Stomach (tissue), 19 donors: ENCODE data around the gene PARG. TPM values are rescaled to one million over a fixed set of nuclear protein-coding genes. Genes with fewer than 3 reads are reported as not detected.
A peak's percentile ranks its signal among the peaks of the same experiment; 100 is the strongest.
"Not testable (repeated sequence)": the region's sequence is repeated elsewhere in the genome, so short reads cannot be mapped to it uniquely, and the experiment has no call there.

Experiments used
- DNase-seq, 2 donors: peaks; one replicate each; pipeline versions ENCODE4 v3.0.0 to v3.0.0-alpha.2; 2013 to 2019
- H3K27ac ChIP-seq, 5 donors: fragments of 200-600 bp in 4 of 5; sonication (generic) in 4 of 5; one replicate each; pipeline ENCODE4 v1.5.1; 2013 to 2019; ENCODE audit warnings: mild to moderate bottlenecking in 1 of 5, moderate library complexity in 1 of 5
- H3K27me3 ChIP-seq, 3 donors: fragments of 200-600 bp; sonication (generic); one replicate each; pipeline ENCODE4 v1.5.1; 2017 to 2019; ENCODE audit warnings: mixed run types in 1 of 3
- H3K36me3 ChIP-seq, 4 donors: fragments of 200-600 bp; sonication (generic); 1 replicate in 3 of 4; 2 replicates in 1 of 4; pipeline ENCODE4 v1.5.1; 2016 to 2019
- H3K4me1 ChIP-seq, 4 donors: fragments of 200-600 bp; sonication (generic); one replicate each; pipeline ENCODE4 v1.5.1; 2016 to 2019
- H3K4me3 ChIP-seq, 4 donors: fragments of 200-600 bp; sonication (generic) in 3 of 4; one replicate each; pipeline ENCODE4 v1.5.1; 2016 to 2019; ENCODE audit warnings: mild to moderate bottlenecking in 1 of 4
- H3K9me3 ChIP-seq, 4 donors: fragments of 200-600 bp; sonication (generic); one replicate each; pipeline ENCODE4 v1.5.1; 2016 to 2019
- POLR2AphosphoS5 ChIP-seq, 3 donors: sonication (generic); formaldehyde crosslinking; IDR thresholded peaks; one replicate each; pipeline ENCODE4 v1.6.1; 2016; ENCODE audit warnings: antibody characterized with exemption in 3 of 3
- WGBS, 5 donors: extraction: QIAGEN DNeasy Blood & Tissue Kit in 3 of 5; methylation state at CpG; one replicate each; pipeline versions ENCODE4 v1.1.5 to v1.1.7; 2013 to 2018; 5-methylcytosine and 5-hydroxymethylcytosine counted together
- intact Hi-C: fragments of 100-400 bp; cut with DNase I; formaldehyde crosslinking; loops from one replicate; pipeline ENCODE4 v1.15.1; 2023; ENCODE audit warnings: low total_unique reads
- long read RNA-seq, 10 donors: transcript quantifications; one replicate each; lab custom pipeline, GENCODE V29; 2026
- polyA plus RNA-seq, 3 donors: library from polyadenylated mRNA; stranded (reverse); fragments of 200-250 nt; gene quantifications; one replicate each; pipeline ENCODE4 v1.2.3, GENCODE V29; 2013
- total RNA-seq, 5 donors: library from RNA; depleted of rRNA; stranded (reverse); fragments of >200 nt; gene quantifications; one replicate each; pipeline versions ENCODE4 v1.1.0 to v1.2.3, GENCODE V29; 2014 to 2016
- donor health status: healthy with polysubstance abuse.
- donor health status: Bipolar disorder and iron deficiency.
- donor health status: healthy.

The PARG gene
- total RNA-seq = 10 to 100 TPM; 19.1 to 57.1 (median 35.7) TPM
- polyA plus RNA-seq = 1 to 10 TPM; 3.1 to 5.5 (median 5.2) TPM
- long read RNA-seq, donor 1 = 0 reads
- long read RNA-seq, donor 2 = 0 reads
- long read RNA-seq, donor 3 = 0 reads
- long read RNA-seq, donor 4 = 0 reads
- long read RNA-seq, donor 5 = 0 reads
- long read RNA-seq, donor 6, partial matches to known transcripts = 108 of 108 reads
- long read RNA-seq, donor 6, other reads (novel, unspliced or antisense) = 0 of 108 reads
- long read RNA-seq, donor 7 = 0 reads
- long read RNA-seq, donor 8 = 0 reads
- long read RNA-seq, donor 9 = 0 reads
- long read RNA-seq, donor 10 = 0 reads

DNA sequence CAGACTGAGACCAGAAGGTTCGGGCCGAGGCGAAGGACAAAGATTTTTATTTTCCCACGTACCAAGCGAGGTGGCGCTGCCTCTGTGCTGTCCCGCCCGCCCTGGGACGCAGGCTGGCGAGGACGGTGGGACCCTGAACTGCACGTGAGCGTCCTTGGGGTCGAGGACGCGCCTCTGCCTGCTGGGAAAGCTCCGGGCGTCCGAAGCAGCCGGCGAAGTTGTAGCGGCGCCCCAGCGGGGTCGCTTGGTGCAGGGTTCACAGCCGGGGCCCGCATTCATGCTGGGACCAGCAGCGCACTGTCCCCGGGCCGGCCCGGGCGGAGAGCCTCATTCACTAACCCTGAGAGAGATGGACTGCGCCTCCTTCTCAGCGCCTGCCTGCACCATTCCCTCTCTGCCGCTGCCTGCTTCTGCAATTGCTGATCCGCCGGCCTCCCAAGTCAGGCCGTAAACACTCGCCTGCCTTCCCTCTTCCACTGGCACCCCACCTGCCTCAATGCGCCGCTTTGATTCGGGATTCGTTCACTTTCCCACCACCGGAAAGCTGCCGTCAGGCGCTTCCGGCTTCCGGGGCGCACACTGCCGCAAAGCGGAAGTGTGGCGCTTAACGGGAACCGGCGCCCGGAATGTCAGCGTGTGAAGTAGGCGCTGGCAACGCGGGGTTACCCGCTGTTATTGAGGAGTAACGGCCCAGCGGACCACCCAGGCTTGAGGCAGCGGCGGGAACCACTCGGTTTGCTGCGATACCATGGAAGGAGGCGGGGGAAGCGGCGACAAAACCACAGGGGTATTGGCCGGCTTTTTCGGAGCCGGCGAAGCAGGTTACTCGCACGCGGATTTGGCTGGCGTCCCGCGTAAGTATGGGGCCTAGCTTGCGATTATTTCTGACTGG is at the start of gene PARG, which contains the start of gene TIMM23B:
TSS of gene PARG (minus strand) at position 581 of the 892 bp plus-strand sequence. CDS start at position 279, 302 bp downstream.
TSS of gene TIMM23B (plus strand) at position 607 of the 892 bp plus-strand sequence. CDS start at position 749, 142 bp downstream.
- H3K9me3 ChIP-seq = not testable (repeated sequence)

DNA sequence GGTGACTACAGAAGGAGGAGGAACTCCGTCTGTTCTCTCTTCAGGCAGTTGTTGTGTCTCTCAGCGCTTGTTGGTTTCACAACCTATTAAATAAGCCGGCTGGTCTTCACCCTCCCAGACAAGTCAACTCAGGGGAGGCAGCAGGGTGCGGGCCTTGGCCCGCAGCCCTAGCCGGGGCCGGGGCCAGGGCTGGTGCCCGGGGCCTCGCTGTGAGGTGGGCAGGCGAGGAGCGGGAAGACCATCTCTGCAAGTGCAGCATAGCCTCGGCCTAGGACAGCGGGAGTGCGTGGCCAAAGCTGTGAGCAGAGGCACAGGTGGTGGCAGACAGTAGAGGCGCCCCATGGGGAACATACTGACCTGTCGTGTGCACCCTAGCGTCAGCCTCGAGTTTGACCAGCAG is 46.5 kb upstream of the PARG start, which contains the start of gene AGAP6:
TSS of gene AGAP6 (plus strand) at position 31 of the 400 bp plus-strand sequence. CDS start at position 341, 310 bp downstream.
- H3K9me3 ChIP-seq, intact Hi-C loops, H3K27me3 ChIP-seq, H3K4me3 ChIP-seq, DNase-seq, H3K4me1 ChIP-seq, H3K27ac ChIP-seq: not testable (repeated sequence)
- H3K36me3 ChIP-seq = peaks cover 0 to 14% (median 9%) of the 10 kb centered on the region in 4 donors
- WGBS, 5 donors = 93 to 100% (median 97%) methylated on average over 5 to 15 of the region's 18 CpGs

More for the DNA sequence above, at the start of gene PARG, which contains the start of gene TIMM23B:
- DNase-seq = peak; percentile 81 to 93
- Histone ChIP-seq H3K36me3 (peaks cover 0 to 11% (median 8%) of the 10 kb centered on the region in 4 donors), H3K27ac (peak within 1 kb of the TSS; percentile 57 to 86 (median 76)), H3K4me3 (peak within 1 kb of the TSS; percentile 84 to 94 (median 88)), H3K4me1 (peaks cover 4 to 33% (median 29%) of the 10 kb centered on the region in 4 donors)
- H3K27me3 ChIP-seq, intact Hi-C loops: not testable (repeated sequence)
- 0 to 1% (median 0%) methylated on average over 12 to 81 of the region's 81 CpGs for WGBS, 5 donors
- TF ChIP-seq POLR2AphosphoS5 (IDR thresholded peaks at IDR 0.05) = peak; percentile 58 to 85 (median 59)

DNA sequence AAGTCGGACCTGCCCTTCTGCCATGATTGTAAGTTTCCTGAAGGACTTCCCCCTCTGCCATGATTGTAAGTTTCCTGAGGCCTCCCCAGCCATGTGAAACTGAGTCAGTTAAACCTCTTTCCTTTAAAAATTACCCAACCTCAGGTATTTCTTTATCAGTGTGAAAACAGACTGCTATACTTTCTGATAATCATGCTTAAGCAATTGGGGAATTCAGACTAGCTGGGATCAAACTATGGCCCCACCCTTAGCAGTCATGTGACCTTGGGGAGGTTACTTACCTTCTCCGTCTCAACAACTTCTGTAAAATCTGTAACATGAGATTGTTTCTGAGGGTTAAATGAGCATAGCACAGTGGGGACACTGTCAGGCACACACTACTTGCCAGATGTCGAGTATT is 45.4 kb upstream of the PARG start:
- H3K36me3 ChIP-seq, H3K27ac ChIP-seq, H3K9me3 ChIP-seq, H3K27me3 ChIP-seq, H3K4me3 ChIP-seq, intact Hi-C loops, DNase-seq, H3K4me1 ChIP-seq: not testable (repeated sequence)
- 81 to 98% (median 87%) methylated on average over 2 to 3 of the region's 3 CpGs for WGBS, 5 donors

DNA sequence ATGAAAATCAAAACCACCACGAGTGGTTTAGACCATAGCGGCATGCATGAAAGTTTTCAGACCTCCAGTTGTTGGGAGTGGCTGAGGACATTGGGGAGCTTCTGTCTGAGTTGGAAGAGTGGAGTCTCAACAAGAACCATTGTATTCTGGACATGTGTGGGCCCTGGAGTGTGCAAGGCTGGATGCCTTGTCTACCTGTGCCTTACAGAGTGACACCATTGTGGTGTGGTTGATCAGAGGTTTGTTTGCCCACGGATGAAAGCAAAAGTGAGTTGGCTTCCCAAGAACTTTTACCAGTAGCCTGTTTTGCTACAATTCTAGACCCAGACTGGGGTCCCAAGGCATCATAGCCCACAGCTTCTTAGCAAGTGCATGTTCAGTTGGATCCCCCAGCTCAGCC is 35.9 kb upstream of the PARG start:
- intact Hi-C loops, H3K27me3 ChIP-seq: not testable (repeated sequence)

DNA sequence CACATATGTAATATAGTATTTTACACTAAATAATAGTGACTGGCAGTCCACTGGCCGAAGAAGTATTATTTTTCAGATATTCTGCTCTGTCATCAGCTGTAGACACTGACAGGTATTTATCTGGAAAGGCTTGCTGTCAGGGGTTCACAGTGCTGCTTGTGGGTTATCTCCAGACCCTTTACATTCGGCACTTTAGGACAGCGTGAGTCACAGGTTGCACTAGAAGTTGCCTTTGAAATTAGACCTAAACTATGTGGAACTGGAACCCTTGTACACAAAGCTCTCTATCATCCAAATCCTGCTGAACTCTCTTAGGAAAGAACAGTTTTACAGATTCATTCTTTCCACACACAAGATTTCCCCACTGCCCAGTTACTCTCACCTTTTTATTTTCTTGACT is 30.3 kb upstream of the PARG start:
- intact Hi-C loops, H3K4me1 ChIP-seq, H3K27ac ChIP-seq, H3K9me3 ChIP-seq, H3K4me3 ChIP-seq, DNase-seq, H3K27me3 ChIP-seq: not testable (repeated sequence)
- 72 to 100% (median 86%) methylated on average over 2 to 3 of the region's 3 CpGs for WGBS, 5 donors
- H3K36me3 ChIP-seq = peaks cover 0 to 18% (median 10%) of the 10 kb centered on the region in 4 donors

More for the DNA sequence above, 35.9 kb upstream of the PARG start:
- not testable (repeated sequence) for H3K4me1 ChIP-seq, DNase-seq, H3K27ac ChIP-seq, H3K4me3 ChIP-seq, H3K9me3 ChIP-seq
- peaks cover 0 to 17% (median 7%) of the 10 kb centered on the region in 4 donors for H3K36me3 ChIP-seq
- WGBS, 5 donors = 85 to 95% (median 92%) methylated on average over 3 of the region's 3 CpGs

DNA sequence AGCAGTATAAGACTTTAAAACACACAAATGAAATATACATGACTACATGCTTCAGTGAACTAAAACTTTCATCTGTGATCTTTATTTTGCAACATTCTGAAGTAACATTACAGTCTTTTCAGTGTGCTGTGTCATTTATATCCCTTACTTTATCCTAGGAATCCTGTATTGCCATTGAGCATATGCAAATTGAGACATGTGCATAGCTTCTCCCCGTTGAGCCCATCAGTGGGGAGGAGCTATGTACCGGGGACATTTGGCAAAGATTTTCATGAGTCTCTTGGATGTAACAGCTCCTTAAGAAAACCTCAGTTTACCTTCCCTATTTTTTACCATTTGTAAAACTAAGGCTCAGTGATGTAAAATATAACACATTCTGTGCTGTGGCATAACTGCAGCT is 29.6 kb upstream of the PARG start:
- intact Hi-C loops, H3K27me3 ChIP-seq, H3K27ac ChIP-seq, H3K4me1 ChIP-seq, H3K4me3 ChIP-seq, H3K9me3 ChIP-seq, DNase-seq: not testable (repeated sequence)
- WGBS, 5 donors = 66 to 78% (median 68%) methylated on average over 2 of the region's 2 CpGs
- H3K36me3 ChIP-seq = peaks cover 0 to 18% (median 10%) of the 10 kb centered on the region in 4 donors

DNA sequence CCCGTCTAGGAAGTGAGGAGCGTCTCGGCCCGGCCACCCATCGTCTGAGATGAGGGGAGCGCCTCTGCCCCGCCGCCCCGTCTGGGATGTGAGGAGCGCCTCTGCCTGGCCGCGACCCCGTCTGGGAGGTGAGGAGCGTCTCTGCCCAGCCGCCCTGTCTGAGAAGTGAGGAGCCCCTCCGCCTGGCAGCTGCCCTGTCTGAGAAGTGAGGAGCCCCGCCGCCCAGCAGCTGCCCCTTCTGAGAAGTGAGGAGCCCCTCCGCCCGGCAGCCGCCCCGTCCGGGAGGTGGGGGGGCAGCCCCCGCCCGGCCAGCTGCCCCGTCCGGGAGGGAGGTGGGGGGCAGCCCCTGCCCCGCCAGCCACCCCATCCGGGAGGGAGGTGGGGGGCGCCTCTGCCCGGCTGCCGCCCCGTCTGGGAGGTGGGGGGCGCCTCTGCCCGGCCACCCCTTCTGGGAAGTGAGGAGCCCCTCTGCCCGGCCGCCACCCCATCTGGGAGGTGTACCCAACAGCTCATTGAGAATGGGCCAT is 28.6 kb upstream of the PARG start:
- WGBS, 5 donors = 91 to 100% (median 95%) methylated on average over 2 to 36 of the region's 37 CpGs
- H3K4me1 ChIP-seq, intact Hi-C loops, H3K27ac ChIP-seq, H3K9me3 ChIP-seq, H3K4me3 ChIP-seq, DNase-seq, H3K27me3 ChIP-seq: not testable (repeated sequence)
- H3K36me3 ChIP-seq = peaks cover 0 to 14% (median 10%) of the 10 kb centered on the region in 4 donors

DNA sequence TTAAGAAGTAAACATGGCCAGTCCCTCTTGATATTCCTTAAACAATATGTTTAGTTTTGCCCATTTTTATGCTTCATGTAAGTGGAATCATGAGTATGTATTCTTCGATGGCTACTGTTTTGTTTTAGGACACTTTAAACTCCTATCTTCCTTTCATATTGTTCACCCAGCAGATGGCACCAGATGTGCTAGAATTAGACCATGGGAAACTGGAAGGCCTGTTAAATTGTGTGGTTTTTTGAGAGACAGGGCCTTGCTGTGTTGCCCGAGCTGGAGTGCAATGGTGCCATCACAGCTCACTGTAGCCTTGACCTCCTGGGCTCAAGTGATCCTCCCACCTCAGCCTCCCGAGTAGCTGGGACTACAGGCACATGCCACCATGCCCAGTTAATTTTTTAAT is 11.3 kb upstream of the PARG start:
- H3K4me3 ChIP-seq, H3K27ac ChIP-seq, intact Hi-C loops, H3K27me3 ChIP-seq, H3K4me1 ChIP-seq, DNase-seq, H3K9me3 ChIP-seq: not testable (repeated sequence)
- H3K36me3 ChIP-seq = peaks cover 4 to 50% (median 43%) of the 10 kb centered on the region in 4 donors
- WGBS, 5 donors = 70 to 86% (median 76%) methylated on average over 2 to 3 of the region's 3 CpGs

DNA sequence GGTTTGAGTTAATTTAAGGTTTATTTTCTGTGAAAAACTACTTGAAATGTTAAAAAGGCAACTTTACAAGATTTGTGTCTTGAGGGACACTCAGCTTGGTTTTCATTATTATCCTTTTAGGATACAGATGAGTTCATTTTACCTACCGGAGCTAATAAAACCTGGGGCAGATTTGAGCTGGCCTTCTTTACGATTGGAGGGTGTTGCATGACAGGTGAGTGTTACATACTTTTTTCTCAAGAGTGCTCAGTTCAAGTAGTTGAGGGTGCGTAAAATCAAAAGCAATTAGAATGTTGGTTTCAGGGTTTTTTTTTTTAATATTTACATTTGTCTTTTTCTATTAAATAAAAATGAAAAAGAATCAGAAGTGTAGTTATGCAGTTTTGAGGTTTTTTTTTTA is 10.2 kb upstream of the PARG start:
- H3K9me3 ChIP-seq, H3K4me3 ChIP-seq, H3K27ac ChIP-seq, H3K27me3 ChIP-seq, H3K4me1 ChIP-seq, intact Hi-C loops, DNase-seq: not testable (repeated sequence)
- 89 to 96% (median 93%) methylated on average over 3 of the region's 3 CpGs for WGBS, 5 donors
- H3K36me3 ChIP-seq = peaks cover 4 to 47% (median 43%) of the 10 kb centered on the region in 4 donors

DNA sequence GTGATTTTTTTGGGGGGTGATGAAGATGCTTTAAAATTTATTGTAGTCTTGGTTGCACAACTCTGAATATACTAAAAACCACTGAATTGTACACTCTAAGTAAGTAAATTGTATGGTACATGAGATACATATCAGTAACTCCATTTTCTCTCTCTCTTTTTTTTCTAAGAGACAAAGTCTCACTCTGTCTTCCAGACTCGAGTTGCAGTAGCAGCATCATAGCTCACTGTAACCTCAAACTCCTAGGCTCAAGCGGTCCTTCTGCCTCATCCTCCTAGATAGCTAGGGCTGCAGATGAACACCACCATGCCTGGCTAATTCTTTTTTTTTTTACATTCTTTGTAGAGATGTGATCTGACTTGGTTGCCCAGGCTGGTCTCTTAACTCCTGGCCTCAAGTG is 6.9 kb upstream of the PARG start:
- H3K4me1 ChIP-seq, DNase-seq, H3K9me3 ChIP-seq, H3K27me3 ChIP-seq, H3K27ac ChIP-seq, intact Hi-C loops, H3K4me3 ChIP-seq: not testable (repeated sequence)
- 90 to 97% (median 93%) methylated on average over 2 of the region's 2 CpGs for WGBS, 5 donors
- peaks cover 0 to 38% (median 33%) of the 10 kb centered on the region in 4 donors for H3K36me3 ChIP-seq

DNA sequence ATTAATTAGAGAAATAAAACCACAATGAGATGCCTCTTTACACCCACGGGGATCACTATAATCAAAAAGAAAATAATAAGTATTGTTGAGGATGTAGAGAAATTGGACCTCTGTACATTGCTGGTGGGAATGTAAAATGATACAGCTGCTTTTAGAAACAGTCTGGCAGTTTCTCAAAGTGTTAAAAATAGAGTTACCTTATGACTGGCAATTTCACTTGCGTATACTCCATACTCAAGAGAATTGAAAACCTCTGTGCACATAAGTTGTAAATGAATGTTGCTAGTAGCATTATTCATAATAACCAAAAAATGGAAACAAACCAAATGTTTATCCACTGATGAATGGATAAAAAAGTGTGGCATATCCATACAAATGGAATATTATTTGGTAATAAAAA is 6.3 kb upstream of the PARG start:
- H3K9me3 ChIP-seq, H3K27ac ChIP-seq, intact Hi-C loops, DNase-seq, H3K4me3 ChIP-seq, H3K27me3 ChIP-seq: not testable (repeated sequence)
- peaks cover 0 to 32% (median 28%) of the 10 kb centered on the region in 4 donors for H3K36me3 ChIP-seq
- peaks cover 0 to 10% (median 6%) of the 10 kb centered on the region in 4 donors for H3K4me1 ChIP-seq
- 86 to 95% (median 91%) methylated on average over 1 of the region's 2 CpGs for WGBS, 5 donors
